Lower leg skin (tissue), 3 donors: ENCODE data around the gene MCUB.

Experiments used
- CTCF ChIP-seq, 3 donors: fragments of 450-650 bp; IDR thresholded peaks; one replicate each; pipeline ENCODE4 v1.5.1; 2016; ENCODE audit warnings: antibody characterized with exemption in 3 of 3, mild to moderate bottlenecking in 3 of 3, moderate library complexity in 2 of 3
- POLR2A ChIP-seq, 2 donors: fragments of 450-650 bp; IDR thresholded peaks; one replicate each; pipeline ENCODE4 v1.6.1; 2016 to 2017; ENCODE audit warnings: antibody characterized with exemption in 2 of 2, mild to moderate bottlenecking in 1 of 2, moderate library complexity in 1 of 2

GRCh38 chr4:109574443-109574850, 14.4 kb downstream of the MCUB start:
- TF ChIP-seq CTCF (IDR thresholded peaks at IDR 0.05) = no peak
- no peak for TF ChIP-seq POLR2A (IDR thresholded peaks at IDR 0.05)
